ENCODE results near the gene KATNB1.

KATNB1 gene

DNA sequence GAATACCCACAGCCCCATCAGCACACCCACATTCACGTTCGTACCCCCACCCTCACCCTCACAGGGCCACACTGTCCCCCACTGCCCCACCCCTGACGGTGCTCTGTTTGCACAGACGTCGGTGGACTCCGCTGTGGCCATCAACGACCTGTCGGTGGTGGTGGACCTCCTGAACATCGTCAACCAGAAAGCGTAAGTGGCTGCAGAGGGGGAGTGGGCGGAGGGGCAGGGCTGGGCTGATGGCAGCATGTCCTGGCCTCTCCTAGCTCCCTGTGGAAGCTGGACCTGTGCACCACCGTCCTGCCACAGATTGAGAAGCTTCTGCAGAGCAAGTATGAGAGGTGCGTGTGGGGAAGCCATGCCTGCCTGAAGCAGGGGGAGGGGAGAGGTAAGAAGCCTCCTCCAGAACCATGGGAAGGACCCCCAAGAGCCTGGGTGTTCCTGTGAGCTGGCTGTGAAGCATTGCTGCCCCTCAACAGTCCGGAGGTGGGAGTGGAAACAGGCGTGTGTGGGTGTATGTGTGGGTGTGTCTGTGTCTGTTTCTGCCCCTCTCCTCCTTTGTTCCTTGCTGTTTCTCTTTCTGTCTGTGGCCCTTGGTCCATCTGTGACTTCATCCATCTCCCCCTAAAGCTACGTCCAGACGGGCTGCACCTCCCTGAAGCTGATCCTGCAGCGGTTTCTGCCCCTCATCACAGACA is 20.3 kb downstream of the KATNB1 start:
- no peak for DNase-seq (ENCODE audit: low read depth in 2 of 3, low spot score in 1 of 3)

DNA sequence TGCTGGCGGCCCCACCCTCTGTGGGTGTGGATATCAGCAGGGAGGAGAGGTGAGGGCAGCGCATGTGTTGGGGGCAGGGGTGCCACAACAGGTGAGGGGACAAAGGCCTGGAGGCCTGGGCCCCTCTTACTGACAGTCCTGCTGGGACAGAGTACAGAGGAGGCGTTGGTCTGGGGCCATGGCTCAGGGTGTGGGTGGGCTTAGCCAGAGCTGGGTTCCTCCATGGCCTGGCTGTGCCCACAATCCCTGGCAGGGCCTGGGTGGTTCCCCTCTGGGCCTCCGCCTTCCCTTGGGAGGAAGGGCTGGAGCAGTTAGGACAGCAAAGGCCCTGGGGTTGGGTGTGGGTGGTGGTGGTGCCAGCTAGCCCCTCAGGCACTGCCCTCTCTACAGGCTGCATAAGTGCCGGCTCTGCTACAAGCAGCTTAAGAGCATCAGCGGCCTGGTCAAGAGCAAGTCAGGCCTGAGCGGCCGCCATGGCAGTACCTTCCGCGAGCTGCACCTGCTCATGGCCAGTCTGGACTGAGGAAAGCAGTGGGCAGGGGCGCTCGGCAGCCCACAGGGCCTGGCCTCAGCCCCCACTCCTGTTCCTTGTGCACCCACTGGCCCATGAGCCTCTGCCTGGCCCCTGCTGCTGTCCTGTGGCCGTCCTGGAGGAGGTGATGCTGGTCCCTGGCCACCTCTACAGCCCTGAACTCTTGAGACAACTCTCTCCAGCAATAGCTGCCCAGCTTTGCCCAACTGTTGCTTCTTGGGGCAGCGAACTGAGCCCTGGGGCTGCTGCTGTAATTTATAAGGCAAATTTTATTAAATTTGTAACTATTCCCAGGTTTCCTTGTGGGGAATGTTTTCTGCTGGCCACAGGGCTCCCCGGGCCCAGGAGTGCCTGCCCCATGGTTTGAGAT is 21.1 kb downstream of the KATNB1 start:
- no peak for DNase-seq (ENCODE audit: low read depth in 2 of 3, low spot score in 1 of 3)

DNA sequence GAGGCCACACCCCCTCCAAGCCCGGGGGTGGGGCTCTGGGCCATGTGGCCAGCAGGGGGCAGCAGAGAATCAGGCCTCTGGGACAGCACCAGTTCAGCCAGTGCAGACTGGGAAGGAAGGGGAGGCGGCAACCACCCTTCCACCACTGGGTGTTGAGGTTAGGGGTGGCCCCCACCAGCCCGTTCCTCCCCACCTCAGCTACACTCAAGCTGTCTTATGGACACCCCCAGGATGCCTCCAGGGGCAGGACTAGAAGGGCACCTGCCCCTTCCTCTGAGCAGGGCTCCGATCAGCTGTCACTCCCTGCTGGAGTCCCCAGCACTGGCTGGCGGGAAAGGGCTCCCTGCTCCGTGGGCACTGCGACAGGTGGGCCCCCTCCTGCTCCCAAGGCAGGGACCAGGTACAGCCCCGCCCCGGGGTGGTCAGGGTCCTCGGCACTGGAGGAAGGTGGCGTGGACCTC is 21.8 kb downstream of the KATNB1 start:
- DNase-seq (ENCODE audit: low read depth in 2 of 3, low spot score in 1 of 3), result peak; percentile 71 to 96 (median 82)

DNA sequence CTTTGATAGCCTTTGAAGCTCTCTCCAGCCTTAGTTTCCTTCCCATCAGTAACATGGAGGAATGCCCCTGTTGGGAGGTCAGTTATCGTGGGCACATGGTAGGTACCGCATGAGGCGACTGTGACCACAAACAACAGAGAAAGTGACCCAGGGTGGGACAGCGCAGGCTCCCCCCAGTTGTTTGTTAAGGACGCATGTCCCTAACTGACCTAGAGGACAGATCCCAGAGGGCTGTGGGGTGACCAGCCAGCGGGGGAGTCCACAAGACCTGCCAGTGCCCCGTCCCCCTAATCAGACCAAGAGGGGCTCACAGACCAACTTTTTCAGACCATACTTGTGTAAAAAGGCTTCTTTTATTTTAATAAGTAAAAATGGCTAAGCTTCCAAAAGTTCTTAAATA is 22.3 kb downstream of the KATNB1 start:
- DNase-seq (ENCODE audit: low read depth in 2 of 3, low spot score in 1 of 3), result no peak

DNA sequence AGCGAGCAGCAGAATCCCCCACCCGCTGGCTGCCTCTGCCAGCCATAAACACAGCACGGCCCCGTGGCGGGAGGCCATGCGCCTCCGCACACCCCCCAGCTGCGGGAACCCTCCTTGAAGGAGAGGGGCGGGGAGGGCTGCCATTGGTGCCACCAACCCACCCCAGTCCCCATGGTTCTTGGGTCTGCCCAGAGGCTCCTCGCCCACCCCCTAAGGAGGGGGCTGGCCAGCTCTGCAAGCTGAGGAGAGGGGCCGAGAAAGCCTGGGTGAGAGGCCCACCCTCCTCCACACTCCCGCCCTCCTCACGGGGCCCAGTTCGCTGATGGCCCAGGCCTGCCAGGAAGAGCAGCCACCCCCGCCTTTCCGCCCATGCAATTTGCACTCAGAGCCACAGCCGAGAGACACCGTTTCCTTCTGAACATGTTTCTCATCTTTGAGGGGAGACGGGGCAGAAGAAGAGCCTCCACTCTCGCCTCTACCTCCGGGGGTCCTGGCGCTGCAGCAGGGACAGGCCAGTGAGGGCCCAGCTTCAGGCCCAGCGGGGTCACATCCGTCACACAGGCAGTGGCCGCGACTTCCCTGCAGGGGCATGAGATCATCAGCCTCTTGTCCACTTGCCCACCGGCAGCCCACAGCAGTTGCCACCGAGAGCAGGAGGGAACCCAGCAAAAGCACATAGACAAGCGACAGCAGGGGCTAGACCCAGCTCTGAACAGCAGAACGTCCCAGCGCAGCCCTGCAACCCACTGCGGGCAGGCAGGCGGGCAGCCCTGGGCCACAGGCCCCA is 23.0 kb downstream of the KATNB1 start:
- DNase-seq (ENCODE audit: low read depth in 2 of 3, low spot score in 1 of 3), result no peak

DNA sequence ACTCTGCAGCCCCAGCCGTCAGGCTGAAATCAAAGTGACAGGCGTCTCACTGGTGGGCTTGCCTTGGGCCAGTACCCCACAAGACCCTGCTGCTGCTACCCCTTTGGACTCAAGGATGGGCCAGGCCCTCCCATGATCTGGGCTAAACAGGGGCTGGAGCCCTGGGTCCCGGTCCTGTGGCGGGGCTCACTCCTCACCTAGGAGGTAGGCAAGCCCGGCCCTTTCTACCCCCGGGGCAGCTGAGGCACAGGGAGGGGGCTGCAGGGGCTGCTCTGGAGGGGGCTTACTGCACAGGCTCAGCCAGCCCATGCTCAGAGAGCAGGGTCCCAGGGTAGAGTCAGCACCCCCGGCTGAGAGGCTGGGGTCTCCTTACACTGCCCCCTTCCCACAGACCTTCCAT is 23.6 kb downstream of the KATNB1 start:
- no peak for DNase-seq (ENCODE audit: low read depth in 2 of 3, low spot score in 1 of 3)

DNA sequence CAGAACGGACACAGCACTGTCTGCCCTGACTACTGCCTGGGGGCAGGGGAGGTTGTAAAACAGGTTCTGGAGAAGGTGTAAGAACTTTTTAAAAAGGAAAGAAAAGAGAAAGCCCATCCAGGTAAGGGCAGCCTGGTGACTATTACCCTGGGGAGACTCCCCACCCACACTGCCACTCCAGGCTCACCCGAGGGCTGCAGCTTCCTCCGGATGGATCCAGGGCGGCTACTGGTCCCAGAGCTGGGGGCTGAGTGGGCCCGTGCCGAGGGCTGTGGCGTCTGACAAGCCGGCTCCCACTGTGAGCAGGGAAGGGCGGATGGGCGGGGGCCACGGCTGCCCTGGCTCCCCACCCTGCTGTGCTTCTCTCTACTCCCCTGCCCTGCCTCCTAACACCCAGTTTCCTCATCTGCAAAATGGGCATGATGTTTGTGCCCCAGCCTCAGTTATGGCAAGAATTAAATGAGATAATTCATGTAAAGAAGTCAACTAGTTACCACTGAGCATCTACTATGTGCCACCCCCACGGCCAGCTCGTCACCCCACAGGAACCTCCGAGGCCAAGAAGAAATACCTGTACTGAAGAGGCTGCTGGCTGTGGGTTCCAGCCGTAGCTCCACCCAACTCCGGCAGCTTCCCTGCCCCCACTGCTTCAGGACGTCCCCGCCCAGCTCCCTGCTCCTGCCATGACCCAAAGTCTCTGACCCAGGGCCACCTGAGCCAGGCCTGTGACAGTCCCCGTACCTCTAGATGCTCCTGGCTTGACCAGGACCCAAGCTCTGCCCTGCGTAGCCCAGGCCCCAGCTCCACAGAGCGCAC is 24.2 kb downstream of the KATNB1 start:
- DNase-seq (ENCODE audit: low read depth in 2 of 3, low spot score in 1 of 3), result no peak

DNA sequence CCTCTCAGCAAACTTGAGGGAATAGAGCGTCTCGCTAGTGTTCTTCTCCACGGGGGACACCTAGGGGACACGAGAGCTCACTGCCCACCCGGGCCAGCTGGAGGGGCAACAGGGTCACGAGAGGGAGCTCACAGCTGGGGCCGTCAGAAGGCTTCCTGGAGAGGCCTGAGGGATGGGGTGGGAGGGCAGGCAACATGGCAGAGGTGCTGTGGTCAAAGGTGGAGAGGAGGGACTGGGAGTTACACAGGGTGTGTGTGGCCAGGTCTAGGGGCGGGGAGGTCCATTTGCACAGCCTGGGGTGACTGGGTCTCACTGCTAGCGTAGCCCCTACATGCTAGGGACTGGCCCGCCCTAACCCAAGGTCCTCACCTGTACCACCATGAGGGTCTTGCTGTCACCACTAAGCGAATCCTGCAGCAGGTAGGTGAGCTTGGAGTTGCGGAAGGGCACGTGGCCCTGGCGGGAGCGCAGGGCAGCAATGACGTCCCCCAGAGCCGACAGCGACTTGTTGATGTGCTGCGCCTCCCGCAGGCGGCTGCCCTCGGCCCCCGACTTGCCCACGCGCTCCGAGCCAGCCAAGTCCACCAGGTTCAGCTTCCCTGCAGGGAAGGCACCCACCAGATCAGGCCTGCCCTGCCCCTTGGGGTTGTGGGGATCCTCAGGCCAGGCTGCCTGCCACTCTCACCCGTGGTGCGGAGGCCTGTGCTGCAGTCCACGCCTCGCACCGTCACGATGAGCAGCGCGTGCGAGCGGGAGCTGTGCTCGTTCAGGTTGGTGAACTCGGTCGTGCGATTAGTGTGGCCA is 25.0 kb downstream of the KATNB1 start:
- no peak for DNase-seq (ENCODE audit: low read depth in 2 of 3, low spot score in 1 of 3)

DNA sequence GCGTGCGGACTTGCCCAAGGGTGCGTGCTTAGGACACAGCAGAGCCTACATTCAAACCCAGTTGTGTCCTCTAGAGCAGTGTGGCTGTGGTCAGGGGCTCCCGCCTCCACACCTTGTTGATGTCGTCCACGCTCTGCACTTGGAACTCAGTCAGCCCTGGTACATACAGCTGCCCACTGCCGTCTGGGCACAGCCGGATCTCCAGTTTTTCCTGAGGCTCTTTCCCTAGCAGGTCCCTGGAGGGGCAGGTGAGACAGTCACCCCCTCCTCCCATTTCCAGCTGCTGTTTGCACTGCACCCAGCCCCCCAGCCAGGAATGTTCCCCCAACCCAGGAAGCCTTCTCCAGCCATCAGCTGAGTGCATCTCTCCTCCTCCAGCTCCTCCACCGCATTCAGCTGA is 25.7 kb downstream of the KATNB1 start:
- DNase-seq (ENCODE audit: low read depth in 2 of 3, low spot score in 1 of 3), result no peak

DNA sequence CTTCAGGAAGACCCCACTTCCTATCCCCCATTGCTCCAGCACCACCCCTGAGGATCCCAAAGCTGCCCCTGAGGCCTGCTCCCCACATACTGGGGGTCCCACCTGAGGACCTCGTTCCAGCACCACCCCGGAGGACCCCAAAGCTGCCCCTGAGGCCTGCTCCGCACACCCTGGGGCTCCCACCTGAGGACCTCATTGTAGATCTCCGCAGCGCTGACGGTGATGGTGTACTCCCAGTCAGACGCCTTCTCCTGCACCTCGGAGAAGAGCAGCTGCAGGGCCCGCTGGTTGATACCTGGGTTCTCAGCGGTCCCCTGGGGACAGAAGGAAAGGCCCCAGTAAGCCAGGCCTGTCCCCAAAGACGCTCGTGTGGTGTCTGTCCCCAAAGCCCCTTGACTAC is 26.4 kb downstream of the KATNB1 start:
- DNase-seq (ENCODE audit: low read depth in 2 of 3, low spot score in 1 of 3), result no peak

DNA sequence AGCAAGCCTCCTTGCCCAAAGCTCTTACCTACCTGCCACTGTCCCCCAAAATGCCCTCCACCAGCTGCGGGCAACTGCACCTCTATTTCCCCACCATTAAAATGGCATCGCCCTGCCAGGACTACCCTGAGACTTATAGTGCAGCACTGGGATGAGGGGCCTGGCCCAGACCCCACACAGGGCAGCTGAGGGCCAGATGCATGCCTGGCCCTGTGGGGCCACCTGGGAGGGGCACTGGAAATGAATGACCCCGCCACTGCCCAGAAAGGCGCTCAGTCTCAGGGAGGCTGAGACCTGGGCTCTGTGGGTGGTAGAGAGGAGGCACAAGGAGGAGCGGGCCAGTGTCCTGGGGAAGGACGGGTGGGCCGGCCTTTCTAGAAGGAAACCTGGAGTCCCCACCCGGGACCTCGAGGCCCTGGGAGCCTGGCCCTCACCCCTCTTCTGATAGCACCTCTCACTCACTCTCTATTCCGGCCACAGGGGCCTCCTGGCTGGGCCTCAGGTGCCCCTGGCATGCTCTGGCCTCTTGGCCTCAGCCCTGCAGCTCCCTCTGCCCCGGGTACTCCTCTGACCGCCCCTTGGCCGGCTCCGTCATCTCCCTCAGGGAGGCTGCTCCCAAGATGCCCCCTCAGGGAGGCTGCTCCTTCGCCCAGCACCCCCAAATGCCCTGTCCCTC is 26.9 kb downstream of the KATNB1 start:
- no peak for DNase-seq (ENCODE audit: low read depth in 2 of 3, low spot score in 1 of 3)

DNA sequence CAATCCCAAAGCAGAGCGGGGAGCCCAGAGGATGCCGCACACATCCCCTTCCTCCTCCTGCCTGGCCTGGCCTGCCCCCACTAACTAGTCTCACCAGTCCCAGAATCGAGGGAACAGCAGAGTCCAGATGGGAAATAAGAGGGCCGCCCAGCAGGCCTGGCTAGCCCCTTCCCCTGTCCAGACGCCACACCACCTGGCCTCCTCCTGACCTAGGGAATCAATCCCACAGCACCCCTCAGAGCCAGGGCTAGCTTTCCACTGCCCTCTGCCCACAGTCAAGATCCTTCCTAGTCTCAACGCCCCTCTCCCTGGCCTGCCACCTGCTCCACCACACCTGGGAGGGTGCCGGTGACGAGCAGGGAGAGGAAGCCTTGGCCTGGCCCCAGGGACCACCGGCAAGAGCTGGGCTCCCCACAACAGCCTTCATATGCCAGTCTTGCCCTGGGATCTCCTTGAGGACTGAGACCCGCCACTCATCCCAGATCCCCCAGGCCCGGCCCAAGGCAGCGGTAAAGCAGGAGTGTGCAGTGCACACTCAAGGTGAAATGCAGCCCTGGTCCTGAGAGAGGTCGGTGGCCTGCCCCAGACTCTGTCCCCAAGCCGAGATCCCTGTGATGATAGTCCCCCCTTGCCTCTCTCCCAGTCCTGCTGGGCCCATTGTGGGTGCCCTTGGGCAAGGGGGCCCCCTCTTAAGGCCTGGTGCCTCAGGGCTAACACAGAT is 27.9 kb downstream of the KATNB1 start:
- no peak for DNase-seq (ENCODE audit: low read depth in 2 of 3, low spot score in 1 of 3)

DNA sequence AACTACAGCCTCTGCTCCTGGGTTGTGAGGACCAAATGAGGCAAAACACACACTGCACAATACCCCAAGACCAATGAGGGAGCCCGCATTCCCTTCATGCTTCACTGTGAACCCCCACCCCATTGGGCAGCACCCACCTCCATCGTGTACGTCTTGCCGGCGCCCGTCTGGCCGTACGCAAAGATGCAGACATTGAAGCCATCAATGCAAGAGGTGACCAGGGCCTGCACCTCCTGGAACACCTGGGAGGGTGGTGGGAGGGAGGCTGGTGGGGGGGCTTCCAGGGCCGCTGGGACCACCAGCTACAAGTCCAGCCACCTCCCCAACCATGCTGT is 28.4 kb downstream of the KATNB1 start:
- DNase-seq (ENCODE audit: low read depth in 2 of 3, low spot score in 1 of 3), result no peak

DNA sequence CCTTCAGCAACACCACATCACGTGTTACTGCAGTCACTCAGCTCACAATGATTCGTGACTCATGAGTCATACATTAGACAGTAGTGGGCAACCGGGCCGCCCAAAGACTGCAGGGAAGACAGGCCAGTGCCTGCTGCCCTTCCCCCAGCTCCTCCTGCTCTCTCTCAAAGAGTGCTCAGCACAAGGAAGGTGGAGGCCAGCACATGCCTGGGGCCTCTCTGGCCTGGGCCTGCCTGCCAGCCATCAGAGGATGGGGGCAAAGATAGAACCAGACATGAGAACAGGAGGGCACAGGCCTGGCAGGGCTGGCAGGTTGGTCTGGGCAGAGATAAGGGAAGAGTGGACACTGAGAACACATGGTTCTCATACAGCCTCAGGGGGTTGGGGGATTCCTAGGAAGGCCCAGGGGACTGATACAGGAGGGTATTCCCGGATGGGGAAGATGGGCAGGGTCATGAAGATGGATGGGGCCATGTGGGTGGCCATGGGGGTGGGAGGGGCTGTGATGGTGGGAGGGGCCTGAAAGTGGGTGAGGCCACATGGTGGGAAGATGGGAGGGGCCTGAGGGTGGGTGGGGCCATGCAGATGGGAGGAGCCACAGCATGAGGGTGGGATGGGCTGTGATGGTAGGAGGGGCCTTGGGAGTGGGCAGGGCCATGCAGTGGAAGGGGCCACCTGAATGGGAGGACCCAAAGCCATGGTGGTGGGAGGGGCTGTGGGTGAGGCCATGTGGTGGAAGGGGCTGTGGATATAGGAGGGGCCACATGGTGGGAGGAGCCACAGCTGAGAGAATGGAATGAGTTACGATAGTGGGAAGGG is 29.0 kb downstream of the KATNB1 start:
- peak; percentile 5 to 29 (median 11) for DNase-seq (ENCODE audit: low read depth in 2 of 3, low spot score in 1 of 3)

DNA sequence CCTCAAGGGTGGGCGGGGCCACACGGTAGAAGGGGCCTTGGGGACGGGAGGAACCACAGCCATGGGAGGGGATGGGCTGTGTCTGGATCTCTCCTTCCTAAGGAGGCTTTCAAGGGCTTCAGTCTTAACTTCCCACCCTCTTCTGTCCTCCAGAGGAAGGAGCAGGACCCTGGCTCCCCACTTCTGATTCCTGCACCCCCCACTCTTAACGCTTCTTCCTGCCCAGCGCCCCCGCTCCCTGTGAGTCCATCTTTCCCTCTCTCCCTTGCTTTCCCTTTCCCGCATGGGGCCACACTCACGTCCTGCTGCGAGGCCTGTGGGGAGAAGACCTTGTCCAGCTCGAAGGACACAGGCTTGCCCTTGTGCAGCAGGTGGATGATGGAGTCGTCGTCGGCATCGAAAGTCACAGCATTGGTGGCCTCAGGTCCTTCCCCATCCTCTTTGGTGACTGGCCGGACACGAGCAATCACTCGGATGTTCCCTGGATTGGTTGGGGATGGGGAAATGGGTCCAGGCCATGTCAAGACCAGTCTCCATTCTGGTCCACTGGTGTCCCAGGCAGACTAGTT is 29.7 kb downstream of the KATNB1 start:
- DNase-seq (ENCODE audit: low read depth in 2 of 3, low spot score in 1 of 3), result no peak

DNA sequence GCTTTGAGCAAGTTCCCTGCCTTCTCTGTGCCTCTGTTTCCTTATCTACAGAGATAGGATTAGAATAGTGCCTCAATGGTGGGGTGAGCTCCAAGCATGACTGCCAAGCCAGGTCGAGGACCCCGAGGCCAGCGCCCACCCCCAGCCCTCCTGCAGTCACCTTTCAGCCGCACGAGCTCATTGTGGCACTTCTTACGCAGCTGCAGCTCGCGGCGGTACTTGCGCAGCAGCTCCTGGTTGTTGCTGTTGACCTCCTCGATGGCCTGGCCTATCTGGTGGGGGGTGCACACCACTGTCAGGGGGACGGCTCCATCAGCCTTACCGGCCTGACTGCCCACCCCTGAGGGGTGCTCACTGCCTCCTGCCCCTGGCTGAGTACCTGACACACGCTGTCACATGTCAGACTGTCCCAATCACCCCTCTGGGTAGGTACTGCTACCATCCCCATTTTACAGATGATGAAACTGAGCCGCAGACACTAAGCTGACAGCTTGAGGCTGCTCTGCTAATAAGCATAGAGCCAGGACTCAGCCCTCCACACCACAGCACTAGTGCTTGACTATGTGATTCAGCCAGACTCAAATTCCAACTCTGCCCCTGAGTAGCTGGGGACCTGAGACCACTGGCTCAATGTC is 31.3 kb downstream of the KATNB1 start:
- DNase-seq (ENCODE audit: low read depth in 2 of 3, low spot score in 1 of 3), result no peak

DNA sequence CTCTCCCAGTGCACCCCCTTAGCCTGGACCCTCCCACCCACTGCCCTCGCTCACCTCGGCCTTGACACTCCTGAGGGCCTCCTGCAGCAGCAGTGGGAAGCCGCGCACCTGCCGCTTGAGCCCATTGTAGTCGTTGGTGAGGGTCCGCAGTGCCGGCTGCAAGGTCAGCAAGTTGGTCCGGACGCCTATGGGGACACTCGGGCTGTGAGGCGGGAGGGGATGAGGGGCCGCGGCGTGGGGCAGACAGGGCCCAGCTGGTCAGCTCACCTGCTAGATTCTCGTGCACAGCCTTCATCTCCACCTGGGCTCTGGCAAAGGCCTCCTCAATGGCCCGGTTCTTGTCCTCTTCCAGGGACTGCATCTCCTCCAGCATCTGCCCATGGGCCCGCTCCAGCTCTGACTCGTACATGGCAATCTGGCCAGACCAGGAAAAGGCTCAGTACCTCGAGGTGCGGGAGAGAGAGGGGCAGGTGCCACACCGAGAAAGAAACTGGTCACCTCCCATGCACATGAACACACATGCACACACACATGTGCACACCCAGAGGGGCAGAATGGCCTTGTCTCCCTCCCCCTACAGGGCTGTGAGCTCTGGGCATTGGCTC is 34.1 kb downstream of the KATNB1 start:
- DNase-seq (ENCODE audit: low read depth in 2 of 3, low spot score in 1 of 3), result no peak
